Measurements from ENCODE around the gene LGI1.

Gene LGI1

GRCh38 chr10:93758508-93758885 is 761 bp downstream of the LGI1 start:
- H3K27me3 ChIP-seq (ENCODE audit: insufficient read depth, low read depth): no peaks in the 10 kb centered on the region

GRCh38 chr10:93758891-93759410 is 1.2 kb downstream of the LGI1 start:
- H3K79me2 ChIP-seq (ENCODE audit: insufficient read depth, low read depth): no peaks in the 10 kb centered on the region
- no peaks in the 10 kb centered on the region for H4K20me1 ChIP-seq (ENCODE audit: insufficient read depth)
- H3K27me3 ChIP-seq (ENCODE audit: insufficient read depth, low read depth): no peaks in the 10 kb centered on the region
- no peak overlapping the region for H2AFZ ChIP-seq (ENCODE audit: low read depth)
- TF ChIP-seq, protein P1, sequence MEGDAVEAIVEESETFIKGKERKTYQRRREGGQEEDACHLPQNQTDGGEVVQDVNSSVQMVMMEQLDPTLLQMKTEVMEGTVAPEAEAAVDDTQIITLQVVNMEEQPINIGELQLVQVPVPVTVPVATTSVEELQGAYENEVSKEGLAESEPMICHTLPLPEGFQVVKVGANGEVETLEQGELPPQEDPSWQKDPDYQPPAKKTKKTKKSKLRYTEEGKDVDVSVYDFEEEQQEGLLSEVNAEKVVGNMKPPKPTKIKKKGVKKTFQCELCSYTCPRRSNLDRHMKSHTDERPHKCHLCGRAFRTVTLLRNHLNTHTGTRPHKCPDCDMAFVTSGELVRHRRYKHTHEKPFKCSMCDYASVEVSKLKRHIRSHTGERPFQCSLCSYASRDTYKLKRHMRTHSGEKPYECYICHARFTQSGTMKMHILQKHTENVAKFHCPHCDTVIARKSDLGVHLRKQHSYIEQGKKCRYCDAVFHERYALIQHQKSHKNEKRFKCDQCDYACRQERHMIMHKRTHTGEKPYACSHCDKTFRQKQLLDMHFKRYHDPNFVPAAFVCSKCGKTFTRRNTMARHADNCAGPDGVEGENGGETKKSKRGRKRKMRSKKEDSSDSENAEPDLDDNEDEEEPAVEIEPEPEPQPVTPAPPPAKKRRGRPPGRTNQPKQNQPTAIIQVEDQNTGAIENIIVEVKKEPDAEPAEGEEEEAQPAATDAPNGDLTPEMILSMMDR (conservative IDR thresholded peaks at IDR 0.05; ENCODE audit: low read depth, low read length): no peak
- no peak overlapping the region for H3K4me3 ChIP-seq (IDR thresholded peaks at IDR 0.05; ENCODE audit: insufficient read depth, low read depth, low read length)
- no peak overlapping the region for H3K27ac ChIP-seq
- no peaks in the 10 kb centered on the region for H3K4me1 ChIP-seq (ENCODE audit: low read depth, poor library complexity, severe bottlenecking)
- no peaks in the 10 kb centered on the region for H3K36me3 ChIP-seq (ENCODE audit: insufficient read depth)
- H3K9ac ChIP-seq: no peak overlapping the region
- H3K4me2 ChIP-seq: no peak overlapping the region

More at GRCh38 chr10:93758508-93758885, 761 bp downstream of the LGI1 start:
- no peak overlapping the region for H3K9ac ChIP-seq
- no peaks in the 10 kb centered on the region for H4K20me1 ChIP-seq (ENCODE audit: insufficient read depth)
- H3K79me2 ChIP-seq (ENCODE audit: insufficient read depth, low read depth): no peaks in the 10 kb centered on the region
- H3K36me3 ChIP-seq (ENCODE audit: insufficient read depth): no peaks in the 10 kb centered on the region
- H3K4me2 ChIP-seq: no peak overlapping the region
- H3K4me1 ChIP-seq (ENCODE audit: low read depth, poor library complexity, severe bottlenecking): no peaks in the 10 kb centered on the region
- no peak overlapping the region for H3K27ac ChIP-seq
- TF ChIP-seq, protein P1 (conservative IDR thresholded peaks at IDR 0.05; ENCODE audit: low read depth, low read length): no peak
- no peak overlapping the region for H3K4me3 ChIP-seq (IDR thresholded peaks at IDR 0.05; ENCODE audit: insufficient read depth, low read depth, low read length)
- no peak overlapping the region for H2AFZ ChIP-seq (ENCODE audit: low read depth)

DNA sequence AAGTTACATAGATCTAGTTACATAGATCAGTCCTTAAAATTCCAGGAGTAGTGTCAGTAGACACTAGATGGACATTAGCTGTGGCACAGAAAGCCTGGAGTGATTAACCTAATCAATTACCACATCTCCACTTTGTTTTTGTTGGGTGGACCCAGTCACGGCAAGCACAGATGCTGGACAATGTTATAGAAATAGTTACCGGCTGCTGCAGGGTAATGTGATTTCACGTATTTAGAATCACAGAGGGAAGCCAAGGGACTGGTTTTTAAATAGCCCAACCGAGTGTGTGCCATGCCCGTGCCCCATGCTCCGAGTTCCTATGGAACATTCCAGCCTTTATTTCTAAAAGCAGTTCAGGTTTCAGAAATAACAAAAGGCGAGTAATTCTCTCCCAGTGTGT is 2.8 kb downstream of the LGI1 start:
- Histone ChIP-seq H3K79me2 (ENCODE audit: insufficient read depth, low read depth) (no peaks in the 10 kb centered on the region), H2AFZ (ENCODE audit: low read depth) (no peak overlapping the region), H3K9ac (no peak overlapping the region), H3K4me3 (IDR thresholded peaks at IDR 0.05; ENCODE audit: insufficient read depth, low read depth, low read length) (no peak overlapping the region), H3K4me1 (ENCODE audit: low read depth, poor library complexity, severe bottlenecking) (no peaks in the 10 kb centered on the region), H3K36me3 (ENCODE audit: insufficient read depth) (no peaks in the 10 kb centered on the region), H3K27ac (no peak overlapping the region), H4K20me1 (ENCODE audit: insufficient read depth) (no peaks in the 10 kb centered on the region), H3K27me3 (ENCODE audit: insufficient read depth, low read depth) (no peaks in the 10 kb centered on the region), H3K4me2 (no peak overlapping the region)
- TF ChIP-seq, protein P1 (conservative IDR thresholded peaks at IDR 0.05; ENCODE audit: low read depth, low read length): no peak

- Histone ChIP-seq H3K36me3 (ENCODE audit: insufficient read depth) (no peaks in the 10 kb centered on the region), H3K4me3 (IDR thresholded peaks at IDR 0.05; ENCODE audit: insufficient read depth, low read depth, low read length) (no peak overlapping the region), H3K9ac (no peak overlapping the region), H3K27ac (no peak overlapping the region), H3K4me1 (ENCODE audit: low read depth, poor library complexity, severe bottlenecking) (no peaks in the 10 kb centered on the region), H3K27me3 (ENCODE audit: insufficient read depth, low read depth) (no peaks in the 10 kb centered on the region), H3K79me2 (ENCODE audit: insufficient read depth, low read depth) (no peaks in the 10 kb centered on the region), H2AFZ (ENCODE audit: low read depth) (no peak overlapping the region), H3K4me2 (no peak overlapping the region), H4K20me1 (ENCODE audit: insufficient read depth) (no peaks in the 10 kb centered on the region)
- TF ChIP-seq, protein P1 (conservative IDR thresholded peaks at IDR 0.05; ENCODE audit: low read depth, low read length): no peak
These were observed 5.2 kb downstream of the LGI1 start for GRCh38 chr10:93762979-93763391.
